ENCODE data around the gene ATG9A.
"Not testable (repeated sequence)": the region's sequence is repeated elsewhere in the genome, so short reads cannot be mapped to it uniquely, and the experiment has no call there.

Gene ATG9A

GRCh38 chr2:219229305-219230058 lies at the start of gene ATG9A, which contains the start of gene ANKZF1:
Gene ATG9A (minus strand): TSS chr2:219229636. CDS start chr2:219228024, 1,612 bp downstream.
Gene ANKZF1 (plus strand): TSS chr2:219229806. CDS start chr2:219230258, 452 bp downstream.
- peak; percentile 96 for DNase-seq (ENCODE audit: low read depth in 2 of 2)

DNA sequence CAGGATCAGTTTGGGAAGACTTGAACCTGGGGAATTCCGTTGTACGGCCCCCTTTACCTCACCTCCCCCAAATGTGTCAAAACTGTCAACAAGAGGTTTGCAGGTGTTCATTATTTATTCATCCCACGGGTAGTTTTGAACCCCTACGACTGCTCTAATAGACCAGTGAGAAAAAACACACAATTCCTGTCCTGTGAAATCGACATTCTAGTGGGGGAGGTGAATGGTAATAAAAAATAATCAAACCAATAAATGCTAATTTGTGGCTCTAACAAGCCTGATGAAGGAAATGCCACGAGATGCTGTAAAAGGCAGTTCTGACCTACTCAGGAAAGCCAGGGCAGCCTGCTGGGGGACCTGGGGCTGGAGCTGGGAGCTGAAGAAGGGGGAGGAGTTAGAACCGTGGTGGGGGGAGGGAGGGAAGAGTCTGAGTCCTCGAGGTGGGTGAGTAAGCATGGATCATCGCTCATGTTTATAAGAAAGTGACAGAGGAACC lies 49.3 kb upstream of the ATG9A start:
- DNase-seq (ENCODE audit: low read depth in 2 of 2), result no peak

DNA sequence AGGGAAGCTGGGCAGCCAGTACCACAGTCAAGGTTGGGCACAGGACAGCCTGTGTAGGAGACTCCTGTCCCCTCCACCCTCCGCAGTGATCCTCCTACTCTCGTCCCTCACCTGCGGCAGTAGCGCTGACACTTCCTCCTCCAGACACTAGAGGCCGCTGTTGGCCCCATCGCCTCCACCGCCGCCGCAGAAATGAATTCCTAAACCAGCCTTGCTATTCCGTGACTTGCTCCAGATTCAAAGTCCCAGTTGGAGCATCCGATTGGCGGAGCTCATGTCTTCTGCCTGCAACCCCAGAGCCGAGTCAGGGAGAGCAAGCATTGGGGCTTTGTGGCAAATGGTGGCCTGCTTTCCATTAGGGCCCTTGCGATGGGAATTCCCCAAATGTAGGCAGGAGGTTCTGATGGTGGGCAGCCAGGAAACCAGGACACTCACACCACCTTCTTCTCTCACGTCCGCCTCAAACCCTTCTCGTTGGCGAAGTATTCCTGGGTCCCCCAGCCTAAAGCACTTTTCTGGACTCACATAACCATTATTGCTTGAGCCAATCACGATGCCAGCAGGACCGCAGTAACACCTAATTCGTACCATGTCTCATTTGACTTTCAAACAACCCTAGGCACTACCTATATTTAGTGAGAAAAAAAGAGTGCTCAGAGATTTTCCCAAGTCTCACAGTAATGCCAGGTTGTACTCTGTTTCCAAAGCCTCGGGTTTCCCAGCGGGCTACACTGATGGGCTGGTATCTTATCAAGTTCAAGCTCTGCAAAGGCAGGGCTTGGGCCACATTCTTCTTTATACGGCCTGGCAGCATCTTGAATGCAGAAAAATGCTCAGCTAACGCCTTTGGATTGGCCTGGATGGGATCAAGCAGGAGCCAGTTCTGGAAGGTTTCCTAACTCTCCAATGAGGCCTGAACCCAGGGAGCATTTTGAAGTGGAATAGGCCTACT lies 48.5 kb upstream of the ATG9A start:
- peak; percentile 42 to 57 for DNase-seq (ENCODE audit: low read depth in 2 of 2)

DNA sequence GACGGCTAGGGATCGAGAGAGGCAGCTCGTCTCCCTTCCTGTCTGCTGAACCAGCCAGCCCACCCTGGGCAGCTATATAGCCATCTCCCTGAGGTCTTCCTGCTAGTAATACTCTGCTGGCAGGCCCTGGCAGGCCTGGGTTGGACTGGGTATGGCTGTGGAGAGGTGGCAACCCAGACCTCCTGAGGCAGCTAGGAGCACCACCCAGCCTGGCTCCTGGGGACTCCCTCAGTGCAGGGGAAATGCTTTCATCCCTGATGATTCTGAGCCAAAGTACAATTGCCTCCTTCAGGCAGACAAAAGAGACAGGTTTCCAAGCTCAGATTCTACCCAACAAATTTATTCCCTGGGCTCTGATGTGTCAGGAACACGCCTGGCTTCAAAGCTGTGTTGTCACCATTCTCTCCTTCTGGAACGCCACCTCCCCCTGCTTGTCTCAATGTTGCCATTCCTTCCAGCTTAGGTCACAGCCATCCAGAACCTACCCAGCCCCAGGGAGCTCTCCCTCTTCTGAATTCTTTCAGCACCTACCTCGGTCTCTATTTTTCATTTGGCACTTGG lies 45.0 kb upstream of the ATG9A start:
- DNase-seq (ENCODE audit: low read depth in 2 of 2), result no peak

- DNase-seq (ENCODE audit: low read depth in 2 of 2), result no peak
Measured at GRCh38 chr2:219273937-219274336, 44.5 kb upstream of the ATG9A start.

GRCh38 chr2:219272995-219273394 lies 43.6 kb upstream of the ATG9A start:
- no peak for DNase-seq (ENCODE audit: low read depth in 2 of 2)

- no peak for DNase-seq (ENCODE audit: low read depth in 2 of 2)
Measured at GRCh38 chr2:219272356-219272755, 42.9 kb upstream of the ATG9A start.

DNA sequence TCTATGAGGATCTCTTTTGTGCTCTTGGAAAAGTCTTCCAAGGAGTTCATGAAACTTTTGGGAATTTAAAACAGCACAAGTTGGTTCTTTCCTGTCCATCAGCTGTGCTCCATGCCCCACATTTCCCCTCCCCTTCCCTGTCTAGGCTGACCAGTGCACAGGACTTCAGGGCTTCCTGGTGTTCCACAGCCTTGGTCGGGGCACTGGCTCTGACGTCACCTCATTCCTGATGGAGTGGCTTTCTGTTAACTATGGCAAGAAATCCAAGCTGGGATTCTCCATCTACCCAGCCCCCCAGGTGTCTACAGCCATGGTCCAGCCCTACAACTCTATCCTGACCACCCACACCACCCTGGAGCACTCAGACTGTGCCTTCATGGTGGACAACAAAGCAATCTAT lies 41.6 kb upstream of the ATG9A start:
- DNase-seq (ENCODE audit: low read depth in 2 of 2), result no peak

- DNase-seq (ENCODE audit: low read depth in 2 of 2), result no peak
Measured at GRCh38 chr2:219270055-219270372, 40.6 kb upstream of the ATG9A start.

DNA sequence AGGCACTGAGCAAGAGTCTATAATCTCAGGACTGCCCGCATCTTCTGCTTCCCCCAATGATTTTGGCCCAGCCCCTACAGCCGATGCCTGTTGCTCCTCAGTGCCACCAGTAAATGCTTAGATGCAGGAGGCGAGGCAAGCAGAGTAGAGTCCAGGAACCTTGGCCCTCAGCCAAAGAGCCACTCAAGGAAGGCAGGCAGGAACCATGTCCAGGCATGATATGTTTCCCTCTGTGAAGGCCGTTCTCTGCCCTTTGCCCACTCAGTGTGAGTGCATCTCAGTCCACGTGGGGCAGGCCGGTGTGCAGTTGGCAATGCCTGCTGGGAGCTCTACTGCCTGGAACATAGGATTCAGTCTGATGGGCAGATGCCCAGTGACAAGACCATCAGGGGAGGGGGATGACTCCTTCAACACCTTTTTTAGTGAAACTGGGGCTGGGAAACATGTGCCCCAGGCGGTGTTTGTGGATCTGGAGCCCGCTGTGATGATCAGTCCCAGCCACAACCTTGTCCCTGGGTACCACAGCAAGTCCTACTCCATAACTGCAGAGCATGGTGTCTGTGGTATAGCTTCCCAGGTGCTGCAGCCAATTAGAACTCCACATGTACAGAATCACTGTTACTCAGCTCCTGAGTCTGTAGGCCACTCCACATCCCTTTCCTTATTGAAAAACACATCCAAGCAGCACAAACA lies 40.1 kb upstream of the ATG9A start:
- no peak for DNase-seq (ENCODE audit: low read depth in 2 of 2)

GRCh38 chr2:219268294-219268693 lies 38.9 kb upstream of the ATG9A start:
- no peak for DNase-seq (ENCODE audit: low read depth in 2 of 2)

GRCh38 chr2:219266886-219267285 lies 37.5 kb upstream of the ATG9A start:
- DNase-seq (ENCODE audit: low read depth in 2 of 2), result no peak

DNA sequence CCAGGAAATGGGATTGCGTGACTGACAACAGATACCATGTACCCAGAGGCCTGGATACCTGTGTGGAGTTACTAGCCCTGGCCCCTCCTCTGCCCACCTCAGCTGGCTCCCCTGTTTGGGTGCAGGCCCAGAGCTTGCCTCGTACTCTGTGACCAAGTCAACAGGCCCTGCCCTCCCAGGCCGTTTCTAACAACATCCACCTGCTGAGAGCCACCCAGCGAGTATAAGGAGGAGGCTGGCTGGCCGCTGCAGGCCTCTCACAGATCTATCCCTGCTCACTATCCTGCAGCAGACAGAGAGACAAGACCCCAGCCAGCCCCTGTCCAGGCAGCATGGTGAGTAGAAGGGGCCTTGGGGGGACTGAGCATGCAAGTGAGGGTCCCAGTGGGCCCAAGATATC lies 36.8 kb upstream of the ATG9A start:
- no peak for DNase-seq (ENCODE audit: low read depth in 2 of 2)

- DNase-seq (ENCODE audit: low read depth in 2 of 2), result no peak
Measured at GRCh38 chr2:219261024-219261855, 31.8 kb upstream of the ATG9A start.

DNA sequence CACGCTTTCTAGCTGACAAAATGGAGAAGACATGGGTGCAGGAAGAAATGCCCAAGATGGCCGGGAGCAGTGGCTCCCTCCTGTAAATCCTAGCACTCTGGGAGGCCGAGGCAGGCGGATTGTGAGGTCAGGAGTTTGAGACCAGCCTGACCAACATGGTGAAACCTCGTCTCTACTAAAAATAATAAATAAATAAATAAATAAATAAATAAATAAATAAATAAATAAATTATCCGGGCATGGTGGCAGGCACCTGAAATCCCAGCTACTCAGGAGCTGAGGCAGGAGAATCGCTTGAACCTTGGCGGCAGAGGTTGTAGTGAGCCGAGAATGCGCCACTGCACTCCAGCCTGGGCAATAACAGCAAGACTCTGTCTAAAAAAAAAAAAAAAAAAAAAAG lies 29.5 kb upstream of the ATG9A start:
- not testable (repeated sequence) for DNase-seq (ENCODE audit: low read depth in 2 of 2)

DNA sequence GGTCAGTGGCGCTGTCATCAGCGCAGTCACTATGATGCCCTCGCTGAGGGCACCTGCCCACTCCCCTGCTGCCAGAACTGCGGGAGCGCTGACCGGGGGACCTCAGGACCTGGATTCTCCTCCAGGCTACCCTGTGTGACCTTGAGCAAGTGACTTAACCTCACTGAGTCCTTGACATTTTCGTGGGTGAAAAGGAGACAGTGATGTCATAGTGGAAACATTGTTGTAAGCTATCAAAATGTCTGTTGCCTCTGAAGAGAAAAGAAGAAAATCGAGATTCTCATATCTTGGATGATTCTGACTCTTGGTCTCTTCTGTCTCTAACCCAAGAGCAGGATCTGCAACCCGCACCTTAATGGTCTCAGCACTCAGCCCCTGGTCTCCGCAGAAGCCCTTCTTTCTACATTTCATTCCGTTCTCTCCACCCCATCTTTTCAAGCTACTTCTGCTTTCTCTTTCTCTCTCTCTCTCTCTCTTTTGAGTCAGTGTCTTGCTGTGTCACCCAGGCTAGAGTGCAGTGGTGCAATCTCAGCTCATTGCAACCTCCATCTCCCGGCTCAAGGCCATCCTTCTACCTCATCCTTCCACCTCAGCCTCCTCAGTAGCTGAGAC lies 25.3 kb upstream of the ATG9A start:
- DNase-seq (ENCODE audit: low read depth in 2 of 2), result no peak

GRCh38 chr2:219253753-219254589 lies 24.5 kb upstream of the ATG9A start, which contains the start of gene TUBA4A:
Gene TUBA4A (minus strand): TSS chr2:219253918. CDS start chr2:219253858, 60 bp downstream.
- DNase-seq (ENCODE audit: low read depth in 2 of 2), result peak; percentile 80 to 81

- no peak for DNase-seq (ENCODE audit: low read depth in 2 of 2)
Measured at GRCh38 chr2:219252900-219253752, 23.7 kb upstream of the ATG9A start, which contains the start of gene TUBA4B. Gene TUBA4B (plus strand): TSS chr2:219253243. CDS start chr2:219253408, 165 bp downstream.
